HepG2 (cell line): Measurements from ENCODE around the gene JAM2.

Experiments
- BHLHE40 ChIP-seq: IDR thresholded peaks from 2 replicates; pipeline ENCODE4 v1.6.1; 2011; ENCODE audit warnings: low read length, improper control_type of control experiment
- EP300 ChIP-seq, 3 experiments: sonication (generic) in 1 of 3; formaldehyde crosslinking in 1 of 3; IDR thresholded peaks; 2 replicates each; pipeline versions ENCODE4 v1.5.1 to v1.6.1; 2011 to 2020; ENCODE audit warnings: low read depth in 2 of 3, low read length in 2 of 3, borderline replicate concordance in 1 of 3, improper control_type of control experiment in 1 of 3, mild to moderate bottlenecking in 1 of 3, missing genetic modification reagents in 1 of 3, moderate library complexity in 1 of 3
- EZH2 ChIP-seq: conservative IDR thresholded peaks from 2 replicates; pipeline ENCODE4 v1.6.1; 2012; ENCODE audit warnings: mild to moderate bottlenecking, low read depth, low read length, moderate library complexity
- POLR2A ChIP-seq, 2 experiments: IDR thresholded peaks; 2 replicates each; pipeline ENCODE4 v1.6.1; 2011; ENCODE audit warnings: low read depth in 2 of 2, low read length in 2 of 2, mild to moderate bottlenecking in 1 of 2, moderate library complexity in 1 of 2; ENCODE audit not compliant: insufficient read depth in 1 of 2
- PPARG ChIP-seq: conservative IDR thresholded peaks from 2 replicates; pipeline ENCODE4 v1.6.1; 2016; ENCODE audit warnings: missing biosample characterization, missing genetic modification reagents
- RNF2 ChIP-seq: fragments of 450-650 bp; conservative IDR thresholded peaks from 2 replicates; pipeline ENCODE4 v1.6.1; 2016; ENCODE audit warnings: low read depth
- ZNF335 ChIP-seq: sonication (generic); formaldehyde crosslinking; IDR thresholded peaks from 2 replicates; pipeline ENCODE4 v1.4.0; 2020; ENCODE audit warnings: missing genetic modification reagents
- ZNF788 ChIP-seq: sonication (generic); formaldehyde crosslinking; IDR thresholded peaks from 2 replicates; pipeline ENCODE4 v1.5.0; 2020; ENCODE audit warnings: mild to moderate bottlenecking, missing genetic modification reagents, borderline replicate concordance
- TF ChIP-seq, protein P1 (sequence below): sonication (generic); formaldehyde crosslinking; IDR thresholded peaks from 2 replicates; pipeline ENCODE4 v1.5.0; 2020; ENCODE audit warnings: mild to moderate bottlenecking, missing genetic modification reagents, moderate library complexity

DNA sequence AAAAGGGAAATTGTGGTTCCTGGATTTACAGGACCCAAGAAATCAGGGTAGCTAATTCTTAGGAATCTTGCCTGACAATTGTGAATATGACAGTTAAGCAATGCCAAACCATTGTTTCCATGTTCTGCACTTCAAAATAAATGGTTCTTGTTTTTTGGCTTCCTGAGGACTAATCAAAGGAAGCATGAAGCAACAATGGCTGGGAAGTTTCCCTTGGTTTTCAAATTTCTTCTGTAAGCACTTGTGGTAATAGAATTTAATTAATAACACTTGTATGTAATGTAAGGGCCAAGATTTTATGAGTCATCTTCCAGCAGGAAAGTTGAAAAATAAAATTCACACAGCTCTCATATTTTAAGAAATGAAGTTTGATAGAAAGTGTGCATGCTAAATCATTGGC lies 31.7 kb downstream of the JAM2 start:
- TF ChIP-seq EP300 (IDR thresholded peaks at IDR 0.05; ENCODE audit: low read depth in 2 of 2, low read length in 2 of 2) = no peak
- no peak for TF ChIP-seq EP300 (CRISPR knock-in tag; IDR thresholded peaks at IDR 0.05; ENCODE audit: borderline replicate concordance)
- TF ChIP-seq, protein P1, sequence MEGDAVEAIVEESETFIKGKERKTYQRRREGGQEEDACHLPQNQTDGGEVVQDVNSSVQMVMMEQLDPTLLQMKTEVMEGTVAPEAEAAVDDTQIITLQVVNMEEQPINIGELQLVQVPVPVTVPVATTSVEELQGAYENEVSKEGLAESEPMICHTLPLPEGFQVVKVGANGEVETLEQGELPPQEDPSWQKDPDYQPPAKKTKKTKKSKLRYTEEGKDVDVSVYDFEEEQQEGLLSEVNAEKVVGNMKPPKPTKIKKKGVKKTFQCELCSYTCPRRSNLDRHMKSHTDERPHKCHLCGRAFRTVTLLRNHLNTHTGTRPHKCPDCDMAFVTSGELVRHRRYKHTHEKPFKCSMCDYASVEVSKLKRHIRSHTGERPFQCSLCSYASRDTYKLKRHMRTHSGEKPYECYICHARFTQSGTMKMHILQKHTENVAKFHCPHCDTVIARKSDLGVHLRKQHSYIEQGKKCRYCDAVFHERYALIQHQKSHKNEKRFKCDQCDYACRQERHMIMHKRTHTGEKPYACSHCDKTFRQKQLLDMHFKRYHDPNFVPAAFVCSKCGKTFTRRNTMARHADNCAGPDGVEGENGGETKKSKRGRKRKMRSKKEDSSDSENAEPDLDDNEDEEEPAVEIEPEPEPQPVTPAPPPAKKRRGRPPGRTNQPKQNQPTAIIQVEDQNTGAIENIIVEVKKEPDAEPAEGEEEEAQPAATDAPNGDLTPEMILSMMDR (CRISPR knock-in tag) = no peak
- TF ChIP-seq ZNF788 (CRISPR knock-in tag) = no peak
- TF ChIP-seq BHLHE40 = no peak
- no peak for TF ChIP-seq EZH2
- no peak for TF ChIP-seq RNF2
- TF ChIP-seq ZNF335 (CRISPR knock-in tag) = no peak
- no peak for TF ChIP-seq POLR2A (IDR thresholded peaks at IDR 0.05; ENCODE audit: insufficient read depth in 1 of 2, low read depth in 2 of 2, low read length in 2 of 2)
- no peak for TF ChIP-seq PPARG (CRISPR knock-in tag)
